ENCODE data around the gene LOXHD1.

The LOXHD1 gene

DNA sequence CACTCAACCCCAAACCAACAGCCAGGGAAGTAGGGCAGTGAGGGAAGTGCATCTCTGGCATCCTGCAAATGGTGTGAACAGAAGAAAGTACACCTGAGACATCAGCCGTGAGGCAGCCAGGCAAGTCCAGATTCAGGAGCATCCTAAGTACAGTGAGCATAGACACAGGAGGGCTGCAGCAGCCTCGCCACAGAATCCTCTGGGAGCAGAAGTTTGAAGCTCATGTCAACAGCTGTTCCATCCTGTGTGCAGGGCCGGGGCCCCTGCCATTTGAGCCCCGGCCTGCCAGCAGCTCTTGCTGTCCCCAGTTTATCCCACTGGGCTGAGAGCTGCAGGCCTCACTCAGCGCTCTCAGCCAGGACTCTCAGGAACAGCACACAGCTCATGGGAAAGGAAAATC is 14.5 kb downstream of the LOXHD1 start:
- H3K27ac ChIP-seq (ENCODE audit: low read depth, low read length), result no peak overlapping the region
- no peaks in the 10 kb centered on the region for H3K9me3 ChIP-seq (ENCODE audit: control insufficient read depth, insufficient read depth, low read depth, low read length)
- H3K36me3 ChIP-seq (ENCODE audit: control insufficient read depth, insufficient read depth, low read length), result no peaks in the 10 kb centered on the region
- H3K4me3 ChIP-seq (ENCODE audit: low read depth, low read length), result no peak overlapping the region
- H3K27me3 ChIP-seq (ENCODE audit: control insufficient read depth, insufficient read depth, low read length), result no peaks in the 10 kb centered on the region
- no peak overlapping the region for H3K9ac ChIP-seq (ENCODE audit: low read length)
- H3K4me1 ChIP-seq (ENCODE audit: control insufficient read depth, insufficient read depth, low read length), result no peaks in the 10 kb centered on the region

- H3K9ac ChIP-seq (ENCODE audit: low read length), result no peak overlapping the region
- H3K27ac ChIP-seq (ENCODE audit: low read depth, low read length), result no peak overlapping the region
- H3K9me3 ChIP-seq (ENCODE audit: control insufficient read depth, insufficient read depth, low read depth, low read length), result no peaks in the 10 kb centered on the region
- no peak overlapping the region for H3K4me3 ChIP-seq (ENCODE audit: low read depth, low read length)
- no peaks in the 10 kb centered on the region for H3K4me1 ChIP-seq (ENCODE audit: control insufficient read depth, insufficient read depth, low read length)
- no peaks in the 10 kb centered on the region for H3K27me3 ChIP-seq (ENCODE audit: control insufficient read depth, insufficient read depth, low read length)
- H3K36me3 ChIP-seq (ENCODE audit: control insufficient read depth, insufficient read depth, low read length), result no peaks in the 10 kb centered on the region
Observed at GRCh38 chr18:46641917-46642316, 15.1 kb downstream of the LOXHD1 start.

DNA sequence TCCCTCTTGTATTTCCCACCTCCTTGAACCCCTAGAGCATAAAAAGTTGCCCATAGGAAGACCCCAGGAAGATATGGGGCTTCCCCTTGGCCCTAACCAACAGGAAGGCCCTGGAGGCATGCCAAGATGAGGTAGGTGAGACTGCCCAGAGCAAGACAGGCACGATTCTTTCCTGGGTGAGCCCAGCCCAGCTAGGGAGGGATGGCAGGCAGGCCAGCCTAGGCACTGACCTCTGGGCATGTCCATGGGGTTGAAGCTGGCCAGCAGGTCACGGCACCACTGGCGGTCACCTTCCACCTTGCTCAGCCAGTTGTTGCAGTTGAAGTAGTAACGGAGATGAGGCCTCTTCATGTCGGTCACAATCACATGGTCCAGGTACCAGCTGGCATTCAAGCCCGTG is 17.6 kb downstream of the LOXHD1 start:
- H3K4me3 ChIP-seq (ENCODE audit: low read depth, low read length), result no peak overlapping the region
- H3K27ac ChIP-seq (ENCODE audit: low read depth, low read length), result no peak overlapping the region
- H3K36me3 ChIP-seq (ENCODE audit: control insufficient read depth, insufficient read depth, low read length), result no peaks in the 10 kb centered on the region
- no peak overlapping the region for H3K9ac ChIP-seq (ENCODE audit: low read length)
- no peaks in the 10 kb centered on the region for H3K4me1 ChIP-seq (ENCODE audit: control insufficient read depth, insufficient read depth, low read length)
- no peaks in the 10 kb centered on the region for H3K9me3 ChIP-seq (ENCODE audit: control insufficient read depth, insufficient read depth, low read depth, low read length)
- H3K27me3 ChIP-seq (ENCODE audit: control insufficient read depth, insufficient read depth, low read length), result no peaks in the 10 kb centered on the region

DNA sequence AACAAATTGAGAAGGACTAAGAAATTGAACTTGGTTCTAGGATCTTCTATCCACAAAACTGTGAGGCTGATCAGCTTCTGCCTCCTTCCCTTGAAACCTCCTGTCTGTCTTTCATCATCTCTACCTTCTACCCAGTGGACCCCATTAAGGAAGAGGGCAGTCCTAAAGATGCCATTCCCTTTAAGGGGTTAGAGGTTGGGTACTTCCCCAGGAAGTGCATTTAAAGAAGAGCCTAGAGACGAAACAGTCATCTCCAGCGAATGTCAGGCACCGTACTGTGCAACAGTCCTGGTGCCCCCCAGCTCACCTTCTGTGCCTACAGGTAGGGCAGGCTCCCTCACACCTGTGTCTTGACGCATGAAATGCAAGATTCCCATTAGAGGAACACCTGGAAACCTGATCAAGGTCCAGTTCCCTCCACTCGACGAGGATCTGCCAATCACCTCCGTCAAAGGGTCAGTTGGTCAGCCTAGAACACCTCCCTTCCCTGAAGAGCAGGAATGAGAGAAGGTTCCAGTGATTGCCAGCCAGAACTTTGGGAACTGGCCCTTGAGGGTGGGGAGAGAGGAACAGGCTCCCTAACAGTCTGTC is 20.9 kb downstream of the LOXHD1 start:
- H3K9me3 ChIP-seq (ENCODE audit: control insufficient read depth, insufficient read depth, low read depth, low read length), result peaks cover 2% of the 10 kb centered on the region; the same call in 1 of the 2 replicates
- no peak overlapping the region for H3K4me3 ChIP-seq (ENCODE audit: low read depth, low read length)
- H3K27me3 ChIP-seq (ENCODE audit: control insufficient read depth, insufficient read depth, low read length), result no peaks in the 10 kb centered on the region
- no peaks in the 10 kb centered on the region for H3K4me1 ChIP-seq (ENCODE audit: control insufficient read depth, insufficient read depth, low read length)
- no peak overlapping the region for H3K9ac ChIP-seq (ENCODE audit: low read length)
- H3K27ac ChIP-seq (ENCODE audit: low read depth, low read length), result no peak overlapping the region
- H3K36me3 ChIP-seq (ENCODE audit: control insufficient read depth, insufficient read depth, low read length), result no peaks in the 10 kb centered on the region

DNA sequence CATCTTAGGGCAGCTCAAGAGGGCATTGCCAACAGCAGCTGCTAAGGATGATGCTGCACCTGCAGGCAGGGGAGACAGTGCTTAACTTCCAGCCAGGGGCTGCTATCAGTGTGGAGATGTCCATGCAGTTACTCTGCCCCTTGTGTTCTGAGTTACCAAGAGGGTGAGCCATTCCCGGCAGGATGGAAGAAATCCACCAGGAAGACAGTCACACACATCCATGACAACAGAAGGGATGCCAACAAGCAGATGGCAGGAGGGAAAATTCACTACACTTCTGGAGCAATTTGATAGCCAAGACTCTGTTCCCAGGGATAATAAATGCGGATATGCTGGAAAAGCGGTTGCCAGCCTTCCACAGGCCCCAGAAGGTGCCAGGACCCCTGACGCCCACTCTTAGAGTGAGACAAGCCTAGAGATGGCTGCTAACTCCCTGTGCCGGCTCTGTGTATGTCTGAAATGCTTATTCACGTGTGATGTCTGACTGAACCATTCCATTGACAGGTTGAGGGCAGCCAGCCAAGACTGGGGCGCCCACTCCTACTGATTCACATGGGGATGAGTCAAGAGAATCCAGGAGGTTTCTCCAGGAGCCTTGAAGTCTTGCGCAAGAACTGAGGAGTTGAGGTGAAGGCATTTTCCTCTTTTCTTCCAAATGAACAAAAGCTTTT is 24.5 kb downstream of the LOXHD1 start:
- Histone ChIP-seq H3K27ac (ENCODE audit: low read depth, low read length) (no peak overlapping the region), H3K27me3 (ENCODE audit: control insufficient read depth, insufficient read depth, low read length) (no peaks in the 10 kb centered on the region), H3K9ac (ENCODE audit: low read length) (no peak overlapping the region), H3K36me3 (ENCODE audit: control insufficient read depth, insufficient read depth, low read length) (no peaks in the 10 kb centered on the region), H3K9me3 (ENCODE audit: control insufficient read depth, insufficient read depth, low read depth, low read length) (peaks cover 2% of the 10 kb centered on the region; the same call in 1 of the 2 replicates), H3K4me1 (ENCODE audit: control insufficient read depth, insufficient read depth, low read length) (no peaks in the 10 kb centered on the region), H3K4me3 (ENCODE audit: low read depth, low read length) (no peak overlapping the region)

DNA sequence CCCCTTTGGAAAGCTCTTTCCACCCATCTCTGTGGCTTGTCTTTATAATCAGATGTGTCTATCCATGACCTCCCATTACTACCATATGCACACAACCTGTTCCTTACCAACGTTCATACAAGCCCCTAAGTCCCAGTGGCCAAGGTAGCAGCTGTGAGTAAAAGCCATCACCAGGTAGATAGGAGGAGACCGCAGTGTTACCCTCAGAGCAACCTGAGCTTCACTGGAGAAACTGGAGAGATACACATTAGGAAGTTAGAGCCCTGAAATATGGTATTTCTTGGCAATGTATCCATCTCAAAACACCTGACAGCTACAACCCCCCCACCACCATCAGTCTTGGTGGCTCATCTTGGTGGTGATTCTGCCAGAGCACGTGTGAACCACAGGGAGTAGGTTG is 26.0 kb downstream of the LOXHD1 start:
- no peaks in the 10 kb centered on the region for H3K4me1 ChIP-seq (ENCODE audit: control insufficient read depth, insufficient read depth, low read length)
- H3K9ac ChIP-seq (ENCODE audit: low read length), result no peak overlapping the region
- H3K27ac ChIP-seq (ENCODE audit: low read depth, low read length), result no peak overlapping the region
- H3K36me3 ChIP-seq (ENCODE audit: control insufficient read depth, insufficient read depth, low read length), result no peaks in the 10 kb centered on the region
- no peak overlapping the region for H3K4me3 ChIP-seq (ENCODE audit: low read depth, low read length)
- no peaks in the 10 kb centered on the region for H3K27me3 ChIP-seq (ENCODE audit: control insufficient read depth, insufficient read depth, low read length)
- peaks cover 2% of the 10 kb centered on the region; the same call in 1 of the 2 replicates for H3K9me3 ChIP-seq (ENCODE audit: control insufficient read depth, insufficient read depth, low read depth, low read length)

DNA sequence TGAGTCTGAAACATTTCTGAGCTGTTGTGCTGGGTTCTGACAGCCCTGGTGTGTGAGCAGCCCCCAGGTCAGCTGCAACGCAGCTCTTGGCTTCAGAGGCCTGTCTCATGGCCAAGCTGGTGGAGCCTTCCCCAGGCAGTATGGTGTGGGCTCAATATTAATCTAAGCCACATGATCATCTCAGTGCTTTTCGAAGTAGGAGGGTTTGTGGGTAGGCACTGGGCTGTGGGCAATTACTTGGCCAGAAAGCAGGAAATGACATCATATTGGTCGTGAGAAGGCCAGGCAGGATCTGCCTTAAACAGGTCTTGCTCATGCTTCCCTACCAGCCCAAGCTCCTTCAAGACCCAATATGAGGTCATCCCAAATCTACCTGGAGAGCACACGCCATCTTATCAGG is 26.9 kb downstream of the LOXHD1 start:
- H3K4me3 ChIP-seq (ENCODE audit: low read depth, low read length), result no peak overlapping the region

DNA sequence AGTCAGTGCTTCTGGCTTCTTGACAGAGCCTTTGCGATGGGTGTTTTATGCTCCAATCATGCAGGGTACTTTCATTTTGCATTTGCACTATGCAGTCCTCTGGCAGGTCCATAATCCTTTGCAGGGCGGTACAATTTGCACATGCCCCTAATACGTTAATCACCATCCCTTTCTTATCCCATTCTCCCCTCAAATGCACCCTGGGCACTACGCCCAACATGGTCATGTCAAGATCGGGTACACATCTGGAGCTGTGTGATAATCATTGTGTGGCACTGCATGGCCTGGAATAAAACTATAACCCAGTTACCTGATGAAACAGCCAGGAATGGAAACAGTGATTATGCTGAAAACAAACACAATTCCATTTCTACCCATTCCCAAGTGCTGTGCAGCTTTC is 27.7 kb downstream of the LOXHD1 start:
- Histone ChIP-seq H3K27me3 (ENCODE audit: control insufficient read depth, insufficient read depth, low read length) (no peaks in the 10 kb centered on the region), H3K9me3 (ENCODE audit: control insufficient read depth, insufficient read depth, low read depth, low read length) (peaks cover 2% of the 10 kb centered on the region; the same call in 1 of the 2 replicates), H3K27ac (ENCODE audit: low read depth, low read length) (no peak overlapping the region), H3K36me3 (ENCODE audit: control insufficient read depth, insufficient read depth, low read length) (no peaks in the 10 kb centered on the region), H3K4me3 (ENCODE audit: low read depth, low read length) (no peak overlapping the region), H3K9ac (ENCODE audit: low read length) (no peak overlapping the region), H3K4me1 (ENCODE audit: control insufficient read depth, insufficient read depth, low read length) (no peaks in the 10 kb centered on the region)

More for the DNA sequence above, 26.9 kb downstream of the LOXHD1 start:
- Histone ChIP-seq H3K27me3 (ENCODE audit: control insufficient read depth, insufficient read depth, low read length) (no peaks in the 10 kb centered on the region), H3K4me1 (ENCODE audit: control insufficient read depth, insufficient read depth, low read length) (no peaks in the 10 kb centered on the region), H3K27ac (ENCODE audit: low read depth, low read length) (no peak overlapping the region), H3K9ac (ENCODE audit: low read length) (no peak overlapping the region), H3K9me3 (ENCODE audit: control insufficient read depth, insufficient read depth, low read depth, low read length) (peaks cover 2% of the 10 kb centered on the region; the same call in 1 of the 2 replicates), H3K36me3 (ENCODE audit: control insufficient read depth, insufficient read depth, low read length) (no peaks in the 10 kb centered on the region)

DNA sequence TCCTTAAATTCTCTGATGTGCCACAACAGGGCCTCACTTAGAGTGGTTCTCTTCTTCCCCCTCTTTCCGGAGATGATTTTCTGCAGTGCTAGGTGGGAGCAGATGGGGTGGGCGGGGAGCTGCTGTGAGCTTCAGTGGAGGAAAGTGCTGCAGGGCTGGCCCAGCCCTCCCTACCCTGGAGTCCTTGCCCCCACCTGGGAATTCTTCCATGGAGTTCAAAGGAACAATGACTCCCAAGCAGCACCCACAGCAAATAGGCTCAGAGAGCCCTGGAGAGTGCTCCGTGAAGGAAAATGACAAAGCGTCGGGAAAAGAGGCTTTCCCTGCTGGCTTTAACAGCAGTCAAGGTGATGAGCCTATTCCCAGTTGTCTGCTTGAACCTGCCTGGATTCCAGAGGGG is 28.8 kb downstream of the LOXHD1 start:
- H3K9me3 ChIP-seq (ENCODE audit: control insufficient read depth, insufficient read depth, low read depth, low read length), result no peaks in the 10 kb centered on the region
- H3K36me3 ChIP-seq (ENCODE audit: control insufficient read depth, insufficient read depth, low read length), result no peaks in the 10 kb centered on the region
- H3K4me1 ChIP-seq (ENCODE audit: control insufficient read depth, insufficient read depth, low read length), result no peaks in the 10 kb centered on the region
- no peaks in the 10 kb centered on the region for H3K27me3 ChIP-seq (ENCODE audit: control insufficient read depth, insufficient read depth, low read length)
- no peak overlapping the region for H3K9ac ChIP-seq (ENCODE audit: low read length)
- no peak overlapping the region for H3K4me3 ChIP-seq (ENCODE audit: low read depth, low read length)
- H3K27ac ChIP-seq (ENCODE audit: low read depth, low read length), result no peak overlapping the region

- no peak overlapping the region for H3K9ac ChIP-seq (ENCODE audit: low read length)
- H3K36me3 ChIP-seq (ENCODE audit: control insufficient read depth, insufficient read depth, low read length), result no peaks in the 10 kb centered on the region
- no peaks in the 10 kb centered on the region for H3K27me3 ChIP-seq (ENCODE audit: control insufficient read depth, insufficient read depth, low read length)
- no peaks in the 10 kb centered on the region for H3K4me1 ChIP-seq (ENCODE audit: control insufficient read depth, insufficient read depth, low read length)
- no peak overlapping the region for H3K4me3 ChIP-seq (ENCODE audit: low read depth, low read length)
- no peaks in the 10 kb centered on the region for H3K9me3 ChIP-seq (ENCODE audit: control insufficient read depth, insufficient read depth, low read depth, low read length)
- H3K27ac ChIP-seq (ENCODE audit: low read depth, low read length), result no peak overlapping the region
Observed at GRCh38 chr18:46627136-46627535, 29.9 kb downstream of the LOXHD1 start.

DNA sequence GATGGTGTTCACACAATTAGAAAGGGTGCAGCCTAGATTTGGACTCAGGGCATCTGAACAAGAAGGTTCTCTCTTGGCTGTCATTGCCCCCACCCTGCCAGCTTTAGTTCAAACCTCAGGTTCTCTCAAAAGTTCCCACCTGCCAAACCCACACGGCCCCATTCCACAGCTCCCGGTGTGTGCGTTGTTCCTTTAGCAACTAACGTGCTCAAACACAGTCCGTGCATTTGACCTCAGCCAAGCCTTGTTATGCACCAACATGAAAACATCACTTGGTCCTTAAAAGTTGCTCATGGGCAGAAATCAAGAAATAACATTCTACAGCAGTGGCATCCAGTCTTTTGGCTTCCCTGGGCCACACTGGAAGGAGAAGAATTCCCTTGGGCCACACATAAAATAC is 32.0 kb downstream of the LOXHD1 start:
- no peaks in the 10 kb centered on the region for H3K36me3 ChIP-seq (ENCODE audit: control insufficient read depth, insufficient read depth, low read length)
- no peak overlapping the region for H3K9ac ChIP-seq (ENCODE audit: low read length)
- H3K27me3 ChIP-seq (ENCODE audit: control insufficient read depth, insufficient read depth, low read length), result no peaks in the 10 kb centered on the region
- no peak overlapping the region for H3K27ac ChIP-seq (ENCODE audit: low read depth, low read length)
- H3K9me3 ChIP-seq (ENCODE audit: control insufficient read depth, insufficient read depth, low read depth, low read length), result no peaks in the 10 kb centered on the region
- no peak overlapping the region for H3K4me3 ChIP-seq (ENCODE audit: low read depth, low read length)
- H3K4me1 ChIP-seq (ENCODE audit: control insufficient read depth, insufficient read depth, low read length), result no peaks in the 10 kb centered on the region
